Gastroesophageal sphincter (tissue), 3 donors: ENCODE measurements around the gene CD209.

Experiments used
- POLR2A ChIP-seq, 2 donors: fragments of 450-650 bp; IDR thresholded peaks; one replicate each; pipeline ENCODE4 v1.6.1; 2017; ENCODE audit warnings: antibody characterized with exemption in 2 of 2, mild to moderate bottlenecking in 2 of 2, moderate library complexity in 1 of 2
- TF ChIP-seq, protein P1 (sequence below), 4 experiments: fragments of 200-600 bp in 2 of 4; fragments of 450-650 bp in 2 of 4; sonication (generic) in 1 of 4; IDR thresholded peaks; one replicate each; pipeline ENCODE4 v1.5.1; 2017 to 2019; ENCODE audit warnings: antibody characterized with exemption in 4 of 4, mild to moderate bottlenecking in 2 of 4, moderate library complexity in 2 of 4

GRCh38 chr19:7703332-7703731 lies 44.0 kb downstream of the CD209 start:
- TF ChIP-seq, protein P1, sequence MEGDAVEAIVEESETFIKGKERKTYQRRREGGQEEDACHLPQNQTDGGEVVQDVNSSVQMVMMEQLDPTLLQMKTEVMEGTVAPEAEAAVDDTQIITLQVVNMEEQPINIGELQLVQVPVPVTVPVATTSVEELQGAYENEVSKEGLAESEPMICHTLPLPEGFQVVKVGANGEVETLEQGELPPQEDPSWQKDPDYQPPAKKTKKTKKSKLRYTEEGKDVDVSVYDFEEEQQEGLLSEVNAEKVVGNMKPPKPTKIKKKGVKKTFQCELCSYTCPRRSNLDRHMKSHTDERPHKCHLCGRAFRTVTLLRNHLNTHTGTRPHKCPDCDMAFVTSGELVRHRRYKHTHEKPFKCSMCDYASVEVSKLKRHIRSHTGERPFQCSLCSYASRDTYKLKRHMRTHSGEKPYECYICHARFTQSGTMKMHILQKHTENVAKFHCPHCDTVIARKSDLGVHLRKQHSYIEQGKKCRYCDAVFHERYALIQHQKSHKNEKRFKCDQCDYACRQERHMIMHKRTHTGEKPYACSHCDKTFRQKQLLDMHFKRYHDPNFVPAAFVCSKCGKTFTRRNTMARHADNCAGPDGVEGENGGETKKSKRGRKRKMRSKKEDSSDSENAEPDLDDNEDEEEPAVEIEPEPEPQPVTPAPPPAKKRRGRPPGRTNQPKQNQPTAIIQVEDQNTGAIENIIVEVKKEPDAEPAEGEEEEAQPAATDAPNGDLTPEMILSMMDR (IDR thresholded peaks at IDR 0.05), result no peak
- no peak for TF ChIP-seq POLR2A (IDR thresholded peaks at IDR 0.05)
